A673 (cell line): ENCODE results near the gene NUDT8. TPM values are rescaled to one million over a fixed set of nuclear protein-coding genes. Genes with fewer than 3 reads are reported as not detected.
"Not testable (repeated sequence)": the region's sequence is repeated elsewhere in the genome, so short reads cannot be mapped to it uniquely, and the experiment has no call there.

Experiments
- BruUV-seq: library from RNA; stranded (reverse); fragments of 400-500 nt; replicated peaks from 2 replicates; lab custom pipeline; 2021; lab: Mats Ljungman, UMichigan
- CTCF ChIA-PET: fragments of 300-600 bp; sonication (Branson Sonifier 250); formaldehyde crosslinking; loops from one replicate; lab custom pipeline; 2022; ENCODE audit warnings: antibody characterized with exemption; lab: Charles Lee
- POLR2A ChIA-PET: fragments of 300-600 bp; sonication (Branson Sonifier 250); formaldehyde crosslinking; loops from one replicate; lab custom pipeline; 2022; ENCODE audit warnings: antibody characterized with exemption; ENCODE audit not compliant: low non-redundant PET; lab: Charles Lee
- DNase-seq: peaks from one replicate; pipeline ENCODE4 v3.0.0-alpha.2; 2015; ENCODE audit warnings: low spot score
- H3K27ac ChIP-seq: fragments of 200-600 bp; sonication (generic); 2 replicates; pipeline ENCODE4 v1.5.1; 2016; ENCODE audit warnings: mixed run types, low read depth, mild to moderate bottlenecking, mixed read lengths, antibody characterized with exemption, low read length; ENCODE audit not compliant: poor library complexity, severe bottlenecking
- H3K27me3 ChIP-seq: fragments of 200-600 bp; sonication (generic); replicated peaks from 2 replicates; pipeline ENCODE4 v1.6.1; 2017; ENCODE audit warnings: mixed run types, low read depth, mild to moderate bottlenecking, mixed read lengths, antibody characterized with exemption, low read length; ENCODE audit not compliant: insufficient read depth, poor library complexity
- H3K36me3 ChIP-seq: fragments of 200-600 bp; sonication (generic); 2 replicates; pipeline ENCODE4 v1.6.1; 2016; ENCODE audit warnings: mixed run types, mild to moderate bottlenecking, mixed read lengths, antibody characterized with exemption, low read length; ENCODE audit not compliant: insufficient read depth, poor library complexity, severe bottlenecking
- H3K4me1 ChIP-seq: fragments of 200-600 bp; sonication (generic); 2 replicates; pipeline ENCODE4 v1.6.1; 2017; ENCODE audit warnings: mixed run types, mild to moderate bottlenecking, mixed read lengths, antibody characterized with exemption, low read length; ENCODE audit not compliant: insufficient read depth, poor library complexity, severe bottlenecking
- H3K4me3 ChIP-seq: fragments of 200-600 bp; sonication (generic); 2 replicates; pipeline ENCODE4 v1.5.1; 2016; ENCODE audit warnings: low read depth, mixed run types, mild to moderate bottlenecking, mixed read lengths, low read length; ENCODE audit not compliant: poor library complexity, severe bottlenecking
- H3K9me3 ChIP-seq: fragments of 200-600 bp; sonication (generic); 2 replicates; pipeline ENCODE4 v1.6.1; 2016; ENCODE audit warnings: mixed run types, low read depth, mild to moderate bottlenecking, mixed read lengths, antibody characterized with exemption, low read length; ENCODE audit not compliant: poor library complexity, severe bottlenecking
- intact Hi-C: fragments of 100-400 bp; cut with micrococcal nuclease; formaldehyde crosslinking; loops from one replicate; pipeline ENCODE4 v1.10.0; 2022; ENCODE audit not compliant: unreplicated experiment
- total RNA-seq: library from RNA; stranded (reverse); gene quantifications from 2 replicates; pipeline ENCODE4 v1.2.3, GENCODE V29; 2021

NUDT8 gene
- total RNA-seq, 1 experiment from 2014 or later = 3.4 TPM

- H3K36me3 ChIP-seq, H3K27ac ChIP-seq, CTCF ChIA-PET, BruUV-seq, H3K4me1 ChIP-seq, POLR2A ChIA-PET, intact Hi-C loops, DNase-seq, H3K27me3 ChIP-seq, H3K9me3 ChIP-seq, H3K4me3 ChIP-seq: not testable (repeated sequence)
These were observed 6.8 kb downstream of the NUDT8 start for GRCh38 chr11:67622905-67623304.

- H3K4me1 ChIP-seq, intact Hi-C loops, H3K36me3 ChIP-seq, H3K27me3 ChIP-seq, H3K9me3 ChIP-seq, BruUV-seq, H3K4me3 ChIP-seq, DNase-seq, CTCF ChIA-PET, POLR2A ChIA-PET, H3K27ac ChIP-seq: not testable (repeated sequence)
These were observed 7.8 kb downstream of the NUDT8 start for GRCh38 chr11:67621928-67622327.

- H3K4me3 ChIP-seq, H3K36me3 ChIP-seq, H3K27ac ChIP-seq, H3K9me3 ChIP-seq, H3K27me3 ChIP-seq, BruUV-seq, H3K4me1 ChIP-seq, DNase-seq, CTCF ChIA-PET, intact Hi-C loops: not testable (repeated sequence)
- POLR2A ChIA-PET = interaction anchor here (0.6 kb wide), 1 partner anchor 56 kb away, joined by 3 read pairs; no protein-coding TSS in a partner anchor
These were observed 9.1 kb downstream of the NUDT8 start for GRCh38 chr11:67620621-67621020.

- H3K4me3 ChIP-seq, H3K9me3 ChIP-seq, H3K27ac ChIP-seq, BruUV-seq, H3K36me3 ChIP-seq, DNase-seq, intact Hi-C loops, H3K27me3 ChIP-seq, H3K4me1 ChIP-seq: not testable (repeated sequence)
- ChIA-PET POLR2A (interaction anchor here (0.6 kb wide), 1 partner anchor 56 kb away, joined by 3 read pairs; no protein-coding TSS in a partner anchor), CTCF (interaction anchor here (0.6 kb wide), 1 partner anchor 10 kb away, joined by 7 read pairs; the partner anchor contains the start of gene NUDT8)
These were observed 9.8 kb downstream of the NUDT8 start for GRCh38 chr11:67619683-67620618.

GRCh38 chr11:67618901-67619659 is 10.7 kb downstream of the NUDT8 start:
- intact Hi-C loops, H3K27me3 ChIP-seq, H3K4me1 ChIP-seq, H3K27ac ChIP-seq, POLR2A ChIA-PET, H3K36me3 ChIP-seq, BruUV-seq, H3K9me3 ChIP-seq, DNase-seq, H3K4me3 ChIP-seq: not testable (repeated sequence)
- CTCF ChIA-PET = interaction anchor here (0.6 kb wide), 1 partner anchor 11 kb away, joined by 7 read pairs; the partner anchor contains the start of gene NUDT8
